ENCODE data around the gene EME1. TPM values are rescaled to one million over a fixed set of nuclear protein-coding genes. Genes with fewer than 3 reads are reported as not detected.

Gene EME1
- polyA plus RNA-seq, 1 donor from 2014 or later: 5.4 TPM

- no peak overlapping the region for H3K4me3 ChIP-seq (ENCODE audit: low read length)
- H2AFZ ChIP-seq (ENCODE audit: low read depth, low read length): no peak overlapping the region
- no peak for TF ChIP-seq TAF1 (IDR thresholded peaks at IDR 0.05; ENCODE audit: low read depth)
- TF ChIP-seq SMC3 (conservative IDR thresholded peaks at IDR 0.05; ENCODE audit: poor library complexity): no peak
- TF ChIP-seq, protein P1, sequence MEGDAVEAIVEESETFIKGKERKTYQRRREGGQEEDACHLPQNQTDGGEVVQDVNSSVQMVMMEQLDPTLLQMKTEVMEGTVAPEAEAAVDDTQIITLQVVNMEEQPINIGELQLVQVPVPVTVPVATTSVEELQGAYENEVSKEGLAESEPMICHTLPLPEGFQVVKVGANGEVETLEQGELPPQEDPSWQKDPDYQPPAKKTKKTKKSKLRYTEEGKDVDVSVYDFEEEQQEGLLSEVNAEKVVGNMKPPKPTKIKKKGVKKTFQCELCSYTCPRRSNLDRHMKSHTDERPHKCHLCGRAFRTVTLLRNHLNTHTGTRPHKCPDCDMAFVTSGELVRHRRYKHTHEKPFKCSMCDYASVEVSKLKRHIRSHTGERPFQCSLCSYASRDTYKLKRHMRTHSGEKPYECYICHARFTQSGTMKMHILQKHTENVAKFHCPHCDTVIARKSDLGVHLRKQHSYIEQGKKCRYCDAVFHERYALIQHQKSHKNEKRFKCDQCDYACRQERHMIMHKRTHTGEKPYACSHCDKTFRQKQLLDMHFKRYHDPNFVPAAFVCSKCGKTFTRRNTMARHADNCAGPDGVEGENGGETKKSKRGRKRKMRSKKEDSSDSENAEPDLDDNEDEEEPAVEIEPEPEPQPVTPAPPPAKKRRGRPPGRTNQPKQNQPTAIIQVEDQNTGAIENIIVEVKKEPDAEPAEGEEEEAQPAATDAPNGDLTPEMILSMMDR (IDR thresholded peaks at IDR 0.05; ENCODE audit: poor library complexity, severe bottlenecking): no peak
- TF ChIP-seq RAD21 (conservative IDR thresholded peaks at IDR 0.05): no peak
- no peak for TF ChIP-seq EZH2 (IDR thresholded peaks at IDR 0.05; ENCODE audit: borderline replicate concordance, insufficient read depth, low read length, poor library complexity, severe bottlenecking)
- no peak for TF ChIP-seq MXI1 (conservative IDR thresholded peaks at IDR 0.05; ENCODE audit: poor library complexity, severe bottlenecking)
- TF ChIP-seq EP300 (conservative IDR thresholded peaks at IDR 0.05; ENCODE audit: poor library complexity, severe bottlenecking): no peak
- no peak for TF ChIP-seq POLR2AphosphoS5 (IDR thresholded peaks at IDR 0.05)
- TF ChIP-seq REST (IDR thresholded peaks at IDR 0.05; ENCODE audit: borderline replicate concordance): no peak
- H3F3A ChIP-seq (ENCODE audit: insufficient read depth, low read length, poor library complexity, severe bottlenecking): no peaks in the 10 kb centered on the region
- H3K79me2 ChIP-seq (replicated peaks; ENCODE audit: insufficient read depth, low read length): no peaks in the 10 kb centered on the region
- H3K27me3 ChIP-seq (ENCODE audit: insufficient read depth, low read depth, low read length): peaks cover 7% of the 10 kb centered on the region
- H3K9me3 ChIP-seq (ENCODE audit: low read length): no peaks in the 10 kb centered on the region
- no peak overlapping the region for H3K27ac ChIP-seq (ENCODE audit: low read length)
- H4K20me1 ChIP-seq (ENCODE audit: insufficient read depth): no peaks in the 10 kb centered on the region
- no peak overlapping the region for H3K9ac ChIP-seq (ENCODE audit: low read length)
- H3K36me3 ChIP-seq (ENCODE audit: insufficient read depth, low read length): no peaks in the 10 kb centered on the region
- H3K9me2 ChIP-seq (ENCODE audit: insufficient read depth, low read length): no peaks in the 10 kb centered on the region
- no peak overlapping the region for H3K4me2 ChIP-seq (ENCODE audit: low read length)
Observed at GRCh38 chr17:50428831-50429424, 55.9 kb downstream of the EME1 start.

DNA sequence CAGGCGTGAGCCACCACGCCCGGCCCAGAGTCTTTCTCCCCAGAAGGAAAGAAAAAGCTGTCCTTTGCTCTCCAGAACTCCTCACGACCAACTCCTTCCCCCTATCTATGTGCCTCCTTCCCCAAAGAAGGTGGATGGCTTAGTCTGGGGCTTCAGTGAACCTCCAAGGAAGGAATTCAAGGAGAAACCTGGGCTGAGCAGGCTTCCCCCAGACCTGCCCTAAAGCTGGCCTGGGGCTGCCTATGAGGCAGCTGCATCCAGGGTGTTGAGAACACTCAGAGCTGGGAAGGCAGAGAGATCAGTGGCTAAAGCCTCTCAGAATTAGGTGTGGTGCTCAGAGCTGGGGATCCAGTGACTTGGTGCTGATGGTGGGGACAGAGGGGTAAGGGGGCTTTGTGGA lies 56.8 kb downstream of the EME1 start:
- Histone ChIP-seq H3K4me2 (ENCODE audit: low read length) (no peak overlapping the region), H3K9me2 (ENCODE audit: insufficient read depth, low read length) (no peaks in the 10 kb centered on the region), H3F3A (ENCODE audit: insufficient read depth, low read length, poor library complexity, severe bottlenecking) (no peaks in the 10 kb centered on the region), H4K20me1 (ENCODE audit: insufficient read depth) (no peaks in the 10 kb centered on the region), H2AFZ (ENCODE audit: low read depth, low read length) (no peak overlapping the region), H3K4me3 (ENCODE audit: low read length) (no peak overlapping the region), H3K27ac (ENCODE audit: low read length) (no peak overlapping the region), H3K9ac (ENCODE audit: low read length) (no peak overlapping the region), H3K27me3 (ENCODE audit: insufficient read depth, low read depth, low read length) (peaks cover 7% of the 10 kb centered on the region), H3K36me3 (ENCODE audit: insufficient read depth, low read length) (no peaks in the 10 kb centered on the region), H3K9me3 (ENCODE audit: low read length) (no peaks in the 10 kb centered on the region), H3K79me2 (replicated peaks; ENCODE audit: insufficient read depth, low read length) (no peaks in the 10 kb centered on the region)
- TF ChIP-seq MXI1 (conservative IDR thresholded peaks at IDR 0.05; ENCODE audit: poor library complexity, severe bottlenecking) (no peak), TAF1 (IDR thresholded peaks at IDR 0.05; ENCODE audit: low read depth) (no peak), SMC3 (conservative IDR thresholded peaks at IDR 0.05; ENCODE audit: poor library complexity) (no peak), REST (IDR thresholded peaks at IDR 0.05; ENCODE audit: borderline replicate concordance) (no peak), EZH2 (IDR thresholded peaks at IDR 0.05; ENCODE audit: borderline replicate concordance, insufficient read depth, low read length, poor library complexity, severe bottlenecking) (no peak), POLR2AphosphoS5 (IDR thresholded peaks at IDR 0.05) (no peak), EP300 (conservative IDR thresholded peaks at IDR 0.05; ENCODE audit: poor library complexity, severe bottlenecking) (no peak), RAD21 (conservative IDR thresholded peaks at IDR 0.05) (no peak)
- TF ChIP-seq, protein P1 (IDR thresholded peaks at IDR 0.05; ENCODE audit: poor library complexity, severe bottlenecking): no peak

Data from neural cell (in vitro differentiated cells).